Measurements from ENCODE around the gene PPARD.
"Not testable (repeated sequence)": the region's sequence is repeated elsewhere in the genome, so short reads cannot be mapped to it uniquely, and the experiment has no call there.

The PPARD gene

GRCh38 chr6:35402856-35403191 is 60.5 kb downstream of the PPARD start:
- in situ Hi-C loops (cut with MboI; ENCODE audit: low sequenced_read_pairs), result no loop called here

GRCh38 chr6:35403544-35404442 is 61.4 kb downstream of the PPARD start:
- in situ Hi-C loops (cut with MboI; ENCODE audit: low sequenced_read_pairs), result no loop called here

DNA sequence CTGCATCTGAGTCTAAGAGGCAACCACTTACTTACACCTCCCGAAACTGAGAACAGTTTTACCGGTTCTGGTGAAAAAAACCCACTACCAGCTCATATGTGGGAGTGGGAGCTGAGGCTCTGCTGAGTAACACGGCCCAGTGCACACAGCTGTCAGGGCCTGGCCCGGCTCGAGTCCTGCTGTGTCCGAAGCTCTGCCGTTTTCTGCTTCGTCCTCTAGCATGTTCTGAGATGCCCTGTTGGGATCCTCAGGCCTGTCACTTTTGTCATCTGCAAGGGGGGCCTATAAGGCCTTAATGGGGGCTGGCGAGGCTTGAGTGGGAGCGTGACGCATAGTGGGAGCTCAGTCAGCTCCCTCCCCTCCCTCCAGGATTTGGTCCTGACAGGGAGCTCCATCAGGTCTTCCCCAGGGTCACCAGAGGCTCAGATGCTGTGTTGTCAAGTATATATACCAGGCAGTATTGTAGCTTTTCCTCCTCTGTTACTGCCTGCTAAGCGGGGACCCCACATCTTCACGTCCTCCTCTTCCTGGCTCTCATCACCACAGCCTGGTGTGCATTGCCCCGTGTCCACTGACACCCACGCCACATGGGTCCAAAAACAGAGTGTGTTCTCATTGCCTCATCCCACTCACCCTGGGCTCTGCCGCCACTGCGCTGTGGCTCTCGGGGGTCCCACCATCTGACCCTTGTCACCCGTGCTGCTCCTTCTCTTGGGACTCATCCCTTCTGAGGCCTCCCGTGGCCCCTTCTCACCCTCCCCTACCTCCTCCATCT is 64.5 kb downstream of the PPARD start:
- in situ Hi-C loops (cut with MboI; ENCODE audit: low sequenced_read_pairs), result no loop called here

- in situ Hi-C loops (cut with MboI; ENCODE audit: low sequenced_read_pairs), result no loop called here
Observed at GRCh38 chr6:35409245-35409644, 66.9 kb downstream of the PPARD start.

GRCh38 chr6:35410131-35410530 is 67.8 kb downstream of the PPARD start:
- in situ Hi-C loops (cut with MboI; ENCODE audit: low sequenced_read_pairs), result no loop called here

GRCh38 chr6:35411066-35411465 is 68.7 kb downstream of the PPARD start:
- in situ Hi-C loops (cut with MboI; ENCODE audit: low sequenced_read_pairs), result no loop called here

DNA sequence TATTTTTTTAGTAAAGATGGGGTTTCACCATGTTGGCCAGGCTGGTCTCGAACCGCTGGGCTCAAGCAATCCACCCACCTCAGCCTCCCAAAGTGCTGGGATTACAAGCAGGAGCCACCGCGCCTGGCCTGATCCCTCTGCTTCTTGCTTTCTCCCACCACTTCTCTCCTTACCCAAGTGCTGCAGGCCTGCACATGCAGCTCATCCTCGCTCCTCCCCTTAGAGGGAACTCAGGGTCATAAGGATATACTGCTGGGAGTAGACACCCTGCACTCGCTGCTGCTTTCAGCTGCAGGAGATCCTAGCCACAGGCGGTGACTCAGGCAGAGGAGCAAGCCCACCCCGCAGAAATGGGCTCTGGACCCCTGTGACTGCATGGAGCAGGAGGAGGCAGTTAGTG is 69.7 kb downstream of the PPARD start:
- in situ Hi-C loops (cut with MboI; ENCODE audit: low sequenced_read_pairs), result no loop called here

DNA sequence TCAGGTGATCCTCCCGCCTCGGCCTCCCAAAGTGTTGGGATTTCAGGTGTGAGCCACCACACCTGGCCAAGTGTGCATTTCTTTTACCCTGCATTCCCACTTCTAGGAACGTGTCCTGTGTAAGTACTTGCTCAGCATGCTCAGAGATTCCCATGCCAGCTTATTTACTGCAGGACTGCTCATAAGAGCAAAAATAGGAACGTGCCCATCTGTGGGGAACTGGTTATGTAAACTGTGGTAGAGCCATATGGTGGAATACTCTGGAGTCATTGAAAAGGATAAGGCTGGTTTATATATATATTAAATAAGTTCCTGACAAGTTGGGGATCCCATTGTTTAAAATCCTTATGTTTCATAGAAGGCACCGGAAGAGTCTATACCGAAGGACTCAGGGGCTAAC is 71.6 kb downstream of the PPARD start:
- in situ Hi-C loops (cut with MboI; ENCODE audit: low sequenced_read_pairs), result no loop called here

- in situ Hi-C loops (cut with MboI; ENCODE audit: low sequenced_read_pairs), result no loop called here
Observed at GRCh38 chr6:35415065-35415891, 72.9 kb downstream of the PPARD start.

DNA sequence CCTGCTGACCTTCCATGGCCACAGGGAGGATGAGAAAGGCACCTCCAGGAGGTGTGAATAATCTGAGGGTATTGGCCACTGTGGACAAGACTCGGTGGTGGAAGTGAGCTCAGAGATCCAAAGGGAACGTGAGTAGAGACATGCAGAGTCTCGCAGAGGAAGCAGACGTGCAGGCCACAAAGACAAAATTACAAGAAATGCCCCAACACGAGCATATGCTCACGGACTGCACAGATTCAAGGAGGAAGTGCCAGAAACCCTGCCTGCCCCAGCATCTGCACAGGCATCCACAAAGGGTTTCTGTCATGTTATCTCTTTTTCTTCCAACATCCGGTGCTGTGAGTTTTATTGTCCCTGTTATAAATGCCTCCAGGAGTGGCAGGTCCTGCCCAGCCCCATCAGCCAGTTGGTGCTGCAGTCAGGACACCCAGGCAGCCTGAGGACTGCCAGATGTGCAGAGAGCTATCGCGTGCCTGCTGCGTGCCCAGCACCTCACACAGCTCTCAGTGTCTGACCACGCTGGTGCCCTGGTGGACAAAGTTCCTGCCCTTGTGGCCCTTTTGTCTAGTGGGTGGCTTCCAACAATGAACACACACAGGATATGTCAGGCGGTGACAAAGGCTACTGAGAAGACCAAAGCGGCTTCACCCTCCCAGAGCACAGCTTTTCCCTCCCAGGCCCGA is 75.8 kb downstream of the PPARD start:
- in situ Hi-C loops (cut with MboI; ENCODE audit: low sequenced_read_pairs), result no loop called here

DNA sequence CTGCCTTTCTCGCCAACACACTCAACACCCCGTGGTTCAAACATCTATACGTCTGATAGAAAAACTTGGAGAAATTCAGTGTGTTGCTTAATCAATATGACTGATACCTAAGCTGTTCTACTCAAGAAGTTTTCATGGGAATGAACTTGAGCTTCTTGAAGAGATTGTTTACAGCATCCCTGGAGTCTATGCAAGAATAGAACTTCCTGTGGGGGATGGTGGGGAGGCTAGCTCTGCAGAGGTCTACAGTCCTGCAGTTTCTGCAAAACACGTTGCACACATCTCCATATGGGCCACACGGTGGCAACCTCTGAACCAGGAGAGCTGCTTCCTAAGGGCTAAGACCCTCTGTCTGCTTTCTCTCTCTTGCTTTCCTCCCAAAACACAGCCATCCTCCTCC is 77.1 kb downstream of the PPARD start:
- in situ Hi-C loops (cut with MboI; ENCODE audit: low sequenced_read_pairs), result no loop called here

- in situ Hi-C loops (cut with MboI; ENCODE audit: low sequenced_read_pairs), result no loop called here
Observed at GRCh38 chr6:35419961-35420360, 77.6 kb downstream of the PPARD start.

DNA sequence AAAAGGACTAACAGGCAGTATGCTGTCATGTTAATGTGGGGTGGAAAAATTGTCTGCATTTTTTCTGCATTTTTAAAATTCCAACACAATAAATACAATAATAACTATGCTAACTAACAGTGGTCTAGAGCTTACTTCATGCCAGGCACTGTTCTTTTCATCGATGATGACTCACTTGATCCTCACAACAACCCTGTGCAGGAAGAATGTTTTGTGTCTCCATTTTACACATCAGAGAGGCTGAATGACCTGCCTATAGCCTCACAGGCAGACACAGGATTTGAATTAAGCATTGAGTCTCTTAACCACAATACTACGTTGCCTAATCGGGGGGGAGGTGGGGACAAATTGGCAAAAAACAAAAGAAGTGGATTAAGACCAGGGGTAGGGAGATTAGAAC is 82.9 kb downstream of the PPARD start:
- in situ Hi-C loops (cut with MboI; ENCODE audit: low sequenced_read_pairs), result no loop called here

DNA sequence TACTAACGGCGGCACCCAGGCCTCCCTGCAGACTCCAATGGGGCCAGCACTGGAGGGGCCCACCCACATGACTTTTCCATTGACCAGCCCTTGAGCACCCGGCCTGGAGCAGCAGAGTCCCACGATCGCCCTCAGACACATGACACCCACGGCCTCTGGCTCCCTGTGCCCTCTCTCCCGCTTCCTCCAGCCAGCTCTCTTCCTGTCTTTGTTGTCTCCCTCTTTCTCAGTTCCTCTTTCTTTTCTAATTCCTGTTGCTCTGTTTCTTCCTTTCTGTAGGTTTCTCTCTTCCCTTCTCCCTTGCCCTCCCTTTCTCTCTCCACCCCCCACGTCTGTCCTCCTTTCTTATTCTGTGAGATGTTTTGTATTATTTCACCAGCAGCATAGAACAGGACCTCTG is 83.7 kb downstream of the PPARD start:
- in situ Hi-C loops (cut with MboI; ENCODE audit: low sequenced_read_pairs), result no loop called here

DNA sequence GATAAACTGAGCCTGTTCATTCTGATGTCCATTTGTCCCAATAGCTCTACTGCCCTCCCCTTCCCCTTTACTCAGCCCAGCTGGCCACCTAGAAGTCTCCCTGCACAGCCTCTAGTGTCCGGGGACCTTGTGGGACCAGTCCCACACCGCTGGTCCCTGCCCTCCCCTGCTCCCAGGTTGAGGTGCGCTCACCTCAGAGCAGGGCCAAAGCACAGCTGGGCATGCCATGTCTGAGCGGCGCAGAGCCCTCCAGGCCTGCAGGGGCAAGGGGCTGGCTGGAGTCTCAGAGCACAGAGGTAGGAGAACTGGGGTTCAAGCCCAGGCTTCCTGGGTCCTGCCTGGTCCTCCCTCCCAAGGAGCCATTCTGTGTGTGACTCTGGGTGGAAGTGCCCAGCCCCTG is 85.1 kb downstream of the PPARD start:
- in situ Hi-C loops (cut with MboI; ENCODE audit: low sequenced_read_pairs), result no loop called here

DNA sequence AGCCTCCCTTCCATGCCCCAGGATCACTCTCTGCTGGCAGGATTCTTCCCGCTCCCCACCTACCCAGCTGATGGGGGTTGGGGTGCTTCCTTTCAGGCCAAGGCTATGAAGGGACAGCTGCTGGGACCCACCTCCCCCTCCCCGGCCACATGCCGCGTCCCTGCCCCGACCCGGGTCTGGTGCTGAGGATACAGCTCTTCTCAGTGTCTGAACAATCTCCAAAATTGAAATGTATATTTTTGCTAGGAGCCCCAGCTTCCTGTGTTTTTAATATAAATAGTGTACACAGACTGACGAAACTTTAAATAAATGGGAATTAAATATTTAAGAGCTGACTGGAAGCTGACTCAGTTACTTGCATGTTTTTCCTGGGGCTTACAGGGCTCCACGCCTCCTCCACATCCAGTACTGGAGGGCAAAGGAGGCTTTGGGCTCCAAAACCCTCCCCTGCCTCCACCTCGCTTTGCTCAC is 85.5 kb downstream of the PPARD start:
- in situ Hi-C loops (cut with MboI; ENCODE audit: low sequenced_read_pairs), result no loop called here

DNA sequence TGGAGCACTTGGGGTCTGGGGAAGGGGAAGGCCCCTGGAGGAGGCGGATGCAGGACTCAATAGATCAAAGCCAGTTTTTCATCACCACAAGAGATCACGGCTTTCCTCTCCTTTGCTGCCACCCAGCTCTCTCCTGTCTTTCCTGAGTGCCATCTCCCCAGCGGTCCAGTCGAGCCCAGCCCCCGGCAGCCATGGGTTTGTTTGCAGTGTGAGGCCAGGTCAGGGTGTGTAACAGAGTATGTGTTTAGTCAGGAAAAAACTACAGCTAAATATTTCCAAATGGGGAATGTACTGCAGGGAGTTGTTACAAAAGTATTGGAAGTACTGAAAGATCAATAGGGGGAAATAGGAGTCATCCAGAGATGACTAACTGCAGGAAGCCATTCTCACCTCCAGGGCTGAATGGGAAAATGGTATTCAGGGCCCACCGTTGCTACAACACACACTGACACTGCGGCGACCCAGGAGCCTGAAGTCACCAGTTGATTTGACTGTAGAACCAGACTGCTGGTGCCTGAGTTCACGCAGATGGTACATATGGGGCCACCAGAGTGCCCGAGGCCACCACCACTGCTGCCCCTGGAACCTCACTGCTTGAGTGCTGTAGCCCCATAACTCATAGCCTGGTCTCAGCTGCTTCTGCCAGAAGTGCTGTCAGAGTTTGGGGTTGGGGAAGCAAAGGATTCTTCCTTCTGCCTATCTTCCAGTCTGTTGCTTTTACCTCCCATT is 86.2 kb downstream of the PPARD start:
- in situ Hi-C loops (cut with MboI; ENCODE audit: low sequenced_read_pairs), result no loop called here

GRCh38 chr6:35429463-35429862 is 87.1 kb downstream of the PPARD start:
- in situ Hi-C loops (cut with MboI; ENCODE audit: low sequenced_read_pairs), result no loop called here

DNA sequence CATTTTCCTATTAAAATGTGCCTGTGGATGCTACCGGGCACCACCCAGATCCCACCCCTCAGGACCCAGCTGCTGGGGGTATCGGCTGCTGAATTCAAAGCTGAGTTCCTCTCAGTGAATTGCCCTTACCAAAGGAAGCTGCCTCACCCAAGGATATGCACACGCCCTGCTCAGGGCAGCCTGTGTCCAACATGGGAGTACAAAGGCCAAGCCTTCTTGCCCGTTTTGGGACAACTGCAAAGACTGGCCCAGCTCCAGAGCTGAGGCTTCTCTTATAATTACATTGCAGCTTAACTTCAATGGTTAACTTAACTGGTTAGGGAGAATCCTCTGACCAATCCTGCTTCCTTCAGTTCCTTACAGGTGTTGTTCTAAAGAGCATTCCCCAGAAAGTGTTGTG is 89.9 kb downstream of the PPARD start:
- in situ Hi-C loops (cut with MboI; ENCODE audit: low sequenced_read_pairs), result no loop called here

GRCh38 chr6:35432702-35433101 is 90.3 kb downstream of the PPARD start:
- in situ Hi-C loops (cut with MboI; ENCODE audit: low sequenced_read_pairs), result not testable (repeated sequence)
